Lower lobe of right lung (tissue), 2 donors: Measurements from ENCODE around the gene ZNF493. TPM values are rescaled to one million over a fixed set of nuclear protein-coding genes. Genes with fewer than 3 reads are reported as not detected.

Experiments
- ATAC-seq, 2 donors: fragments of 200-7000 bp; cut with Tn5 transposase; one replicate each; pipeline ENCODE4 v1.9.1; 2020 to 2022; ENCODE audit warnings: mild to moderate bottlenecking in 2 of 2, moderate library complexity in 2 of 2
- DNase-seq: peaks from one replicate; pipeline ENCODE4 v3.0.0-alpha.2; 2020
- H3K27ac ChIP-seq: fragments of 200-600 bp; one replicate; pipeline ENCODE4 v1.8.0; 2022
- H3K27me3 ChIP-seq: fragments of 200-600 bp; one replicate; pipeline ENCODE4 v1.8.0; 2022; ENCODE audit warnings: low read depth
- H3K36me3 ChIP-seq: fragments of 200-600 bp; one replicate; pipeline ENCODE4 v1.8.0; 2022; ENCODE audit warnings: mild to moderate bottlenecking
- H3K4me1 ChIP-seq: fragments of 200-600 bp; one replicate; pipeline ENCODE4 v1.8.0; 2022
- H3K4me3 ChIP-seq: fragments of 200-600 bp; one replicate; pipeline ENCODE4 v1.8.0; 2022; ENCODE audit warnings: mild to moderate bottlenecking
- H3K9me3 ChIP-seq: fragments of 200-600 bp; one replicate; pipeline ENCODE4 v1.8.0; 2022
- intact Hi-C: fragments of 100-400 bp; cut with DNase I; formaldehyde crosslinking; loops from one replicate; pipeline ENCODE4 v1.11.0; 2022
- total RNA-seq: library from RNA; stranded (reverse); fragmentation: NEBNext Ultra II Directional; extraction: Animal tissue kit (Norgen Biotek cat#: 25700); gene quantifications from one replicate; pipeline ENCODE4 v1.2.1, GENCODE V29; 2021
- TF ChIP-seq, protein P1 (sequence below): fragments of 200-600 bp; IDR thresholded peaks from one replicate; pipeline ENCODE4 v1.8.0; 2022; ENCODE audit warnings: antibody characterized with exemption, mild to moderate bottlenecking
- donor health status: DM: no; HTN: yes; CAD: no; lungs with severe emphysema.

Gene ZNF493
- total RNA-seq, 1 donor from 2014 or later = 37.1 TPM

DNA sequence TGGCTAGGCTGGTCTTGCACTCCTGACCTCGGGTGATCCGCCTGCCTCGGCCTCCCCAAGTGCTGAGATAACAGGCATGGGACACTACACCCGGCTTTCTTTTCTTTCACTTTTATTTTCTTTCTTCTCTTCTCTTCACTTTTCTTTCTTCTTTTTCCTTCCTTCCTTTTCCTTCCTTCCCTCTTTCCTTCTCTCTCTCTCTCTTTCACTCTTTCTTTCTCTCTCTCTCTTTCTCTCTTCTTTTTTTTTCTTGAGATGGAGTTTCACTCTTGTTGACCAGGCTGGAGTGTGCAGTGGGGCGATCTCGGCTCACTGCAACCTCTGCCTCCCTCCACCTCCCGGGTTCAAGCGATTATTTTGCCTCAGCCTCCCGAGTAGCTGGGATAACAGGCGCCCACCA is 812 bp upstream of the ZNF493 start:
- Histone ChIP-seq H3K9me3 (no peaks in the 10 kb centered on the region), H3K27ac (no peak overlapping the region), H3K4me1 (peaks cover 18% of the 10 kb centered on the region), H3K4me3 (no peak overlapping the region), H3K27me3 (no peaks in the 10 kb centered on the region), H3K36me3 (peaks cover 5% of the 10 kb centered on the region)
- DNase-seq (no peak), ATAC-seq (no peak)
- TF ChIP-seq, protein P1, sequence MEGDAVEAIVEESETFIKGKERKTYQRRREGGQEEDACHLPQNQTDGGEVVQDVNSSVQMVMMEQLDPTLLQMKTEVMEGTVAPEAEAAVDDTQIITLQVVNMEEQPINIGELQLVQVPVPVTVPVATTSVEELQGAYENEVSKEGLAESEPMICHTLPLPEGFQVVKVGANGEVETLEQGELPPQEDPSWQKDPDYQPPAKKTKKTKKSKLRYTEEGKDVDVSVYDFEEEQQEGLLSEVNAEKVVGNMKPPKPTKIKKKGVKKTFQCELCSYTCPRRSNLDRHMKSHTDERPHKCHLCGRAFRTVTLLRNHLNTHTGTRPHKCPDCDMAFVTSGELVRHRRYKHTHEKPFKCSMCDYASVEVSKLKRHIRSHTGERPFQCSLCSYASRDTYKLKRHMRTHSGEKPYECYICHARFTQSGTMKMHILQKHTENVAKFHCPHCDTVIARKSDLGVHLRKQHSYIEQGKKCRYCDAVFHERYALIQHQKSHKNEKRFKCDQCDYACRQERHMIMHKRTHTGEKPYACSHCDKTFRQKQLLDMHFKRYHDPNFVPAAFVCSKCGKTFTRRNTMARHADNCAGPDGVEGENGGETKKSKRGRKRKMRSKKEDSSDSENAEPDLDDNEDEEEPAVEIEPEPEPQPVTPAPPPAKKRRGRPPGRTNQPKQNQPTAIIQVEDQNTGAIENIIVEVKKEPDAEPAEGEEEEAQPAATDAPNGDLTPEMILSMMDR = no peak
- intact Hi-C loops = no loop called here

DNA sequence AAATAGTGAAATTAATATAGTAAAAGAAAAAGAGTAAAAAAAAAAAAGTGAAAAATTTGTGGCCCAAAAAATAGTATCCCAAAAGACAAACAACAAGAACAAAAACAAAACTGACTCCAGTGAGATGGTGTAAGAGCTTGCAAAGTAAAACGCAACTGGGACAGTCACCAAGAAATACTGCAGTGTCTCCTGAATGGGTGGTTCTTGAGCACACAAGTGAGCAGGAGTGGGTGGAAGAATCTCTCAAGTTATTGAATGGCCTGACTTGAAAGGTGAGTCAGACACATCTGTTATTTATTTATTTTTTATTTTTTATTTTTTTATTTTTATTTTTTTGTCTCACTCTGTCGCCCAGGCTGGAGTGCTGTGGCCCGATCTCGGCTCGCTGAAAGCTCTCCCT is 1.9 kb downstream of the ZNF493 start:
- DNase-seq (no peak), ATAC-seq (no peak)
- no peaks in the 10 kb centered on the region for H3K27me3 ChIP-seq
- H3K4me3 ChIP-seq = no peak overlapping the region
- TF ChIP-seq, protein P1 = no peak
- peaks cover 5% of the 10 kb centered on the region for H3K36me3 ChIP-seq
- H3K27ac ChIP-seq = no peak overlapping the region
- intact Hi-C loops = no loop called here
- H3K4me1 ChIP-seq = peaks cover 18% of the 10 kb centered on the region
- H3K9me3 ChIP-seq = no peaks in the 10 kb centered on the region

DNA sequence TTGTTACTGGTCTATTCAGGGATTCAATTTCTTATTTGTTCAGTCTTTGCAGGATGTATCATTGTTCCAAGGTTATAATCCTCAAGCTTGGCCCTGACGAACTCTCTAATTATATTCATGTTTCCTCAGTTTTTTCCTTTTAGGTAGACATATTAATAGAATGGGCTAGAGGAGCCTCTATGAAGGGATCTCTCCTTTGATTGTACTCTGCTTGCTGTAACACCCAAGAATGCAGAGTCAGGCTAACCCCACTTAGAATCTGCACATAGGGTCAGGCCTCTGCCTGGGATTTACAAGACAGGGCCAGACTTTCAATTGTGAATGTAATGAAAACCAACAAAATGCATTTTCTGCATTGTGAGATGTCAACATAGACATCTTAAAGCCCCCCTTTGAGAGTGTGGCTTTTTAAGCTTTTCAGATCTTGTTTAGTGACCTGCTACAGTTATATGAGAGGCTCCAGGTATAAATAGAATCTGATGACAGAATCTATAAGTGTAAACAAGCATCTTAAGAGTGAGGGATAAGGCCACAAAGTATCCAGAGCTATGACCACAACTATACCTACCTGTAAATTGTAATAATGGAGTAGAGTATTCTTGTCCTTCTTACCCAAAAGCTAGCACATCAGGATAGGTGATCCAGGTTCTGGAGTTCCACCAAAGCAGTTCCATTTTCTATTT is 5.5 kb downstream of the ZNF493 start:
- no peak overlapping the region for H3K27ac ChIP-seq
- intact Hi-C loops = no loop called here
- DNase-seq (no peak), ATAC-seq (no peak)
- H3K4me3 ChIP-seq = no peak overlapping the region
- H3K27me3 ChIP-seq = no peaks in the 10 kb centered on the region
- H3K36me3 ChIP-seq = peaks cover 20% of the 10 kb centered on the region
- peaks cover 15% of the 10 kb centered on the region for H3K4me1 ChIP-seq
- H3K9me3 ChIP-seq = no peaks in the 10 kb centered on the region
- TF ChIP-seq, protein P1 = no peak

DNA sequence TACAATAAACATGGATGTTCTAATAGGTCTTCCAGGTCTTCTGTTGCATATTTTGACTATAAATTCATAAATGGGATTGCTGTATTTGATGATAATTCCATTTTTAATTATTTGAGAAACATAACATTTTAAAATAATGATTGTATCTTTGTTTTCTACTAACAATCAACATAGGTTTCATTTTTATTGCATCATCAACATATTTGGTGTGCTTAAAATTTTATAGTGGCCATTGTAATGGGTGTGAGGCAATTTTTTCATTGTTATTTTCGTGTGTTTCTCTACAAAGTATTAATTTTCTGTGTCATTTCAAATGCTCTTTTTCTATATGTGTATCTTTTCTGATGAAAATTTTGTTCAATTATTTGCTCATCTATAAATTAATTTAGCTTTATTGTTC is 13.2 kb downstream of the ZNF493 start:
- TF ChIP-seq, protein P1 = no peak
- H3K27ac ChIP-seq = no peak overlapping the region
- peaks cover 26% of the 10 kb centered on the region for H3K9me3 ChIP-seq
- no peak for ATAC-seq
- intact Hi-C loops = no loop called here
- peaks cover 67% of the 10 kb centered on the region for H3K36me3 ChIP-seq
- H3K4me1 ChIP-seq = no peaks in the 10 kb centered on the region
- no peak overlapping the region for H3K4me3 ChIP-seq
- H3K27me3 ChIP-seq = no peaks in the 10 kb centered on the region
- no peak for DNase-seq

DNA sequence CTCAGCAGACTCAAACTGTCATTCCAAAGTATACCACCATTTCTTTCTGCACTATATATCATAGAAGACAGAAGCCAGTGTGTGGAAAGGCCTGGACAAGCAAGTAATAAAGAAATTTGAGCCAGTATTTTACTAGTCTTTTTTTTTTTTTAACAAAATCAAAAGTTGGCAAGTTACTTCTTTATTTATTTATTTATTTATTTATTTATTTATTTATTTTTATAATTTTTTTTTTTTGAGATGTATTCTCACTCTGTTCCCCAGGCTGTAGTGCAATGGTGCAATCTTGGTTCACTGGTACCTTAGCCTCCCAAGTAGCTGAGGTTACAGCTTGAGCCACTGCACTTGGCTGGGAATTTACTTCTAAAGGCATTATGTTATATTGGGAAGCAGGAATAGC is 25.3 kb downstream of the ZNF493 start:
- ATAC-seq = no peak
- no peaks in the 10 kb centered on the region for H3K36me3 ChIP-seq
- no peaks in the 10 kb centered on the region for H3K4me1 ChIP-seq
- TF ChIP-seq, protein P1 = no peak
- H3K4me3 ChIP-seq = no peak overlapping the region
- H3K27me3 ChIP-seq = no peaks in the 10 kb centered on the region
- DNase-seq = no peak
- peaks cover 94% of the 10 kb centered on the region for H3K9me3 ChIP-seq
- H3K27ac ChIP-seq = no peak overlapping the region
- intact Hi-C loops = no loop called here
